ENCODE measurements around the gene GORASP2. TPM values are rescaled to one million over a fixed set of nuclear protein-coding genes. Genes with fewer than 3 reads are reported as not detected.
"Not testable (repeated sequence)": the region's sequence is repeated elsewhere in the genome, so short reads cannot be mapped to it uniquely, and the experiment has no call there.

The GORASP2 gene
- total RNA-seq, 4 donors from 2014 or later, result 53.9 to 67.0 (median 56.3) TPM

- H3K27ac ChIP-seq, result no peak overlapping the region
- no peak overlapping the region for H3K4me3 ChIP-seq
- no peak for TF ChIP-seq CTCF (IDR thresholded peaks at IDR 0.05 in 4 of 5, conservative IDR thresholded peaks at IDR 0.05 in 1 of 5)
- no peak for TF ChIP-seq POLR2A (IDR thresholded peaks at IDR 0.05)
- intact Hi-C loops (cut with DNase I; ENCODE audit: low total_unique reads) (no loop called here), in situ Hi-C loops (cut with MboI; ENCODE audit: low sequenced_read_pairs in 4 of 4) (no loop called here)
- no peaks in the 10 kb centered on the region for H3K27me3 ChIP-seq
- H3K36me3 ChIP-seq, result no peaks in the 10 kb centered on the region
- no peaks in the 10 kb centered on the region for H3K9me3 ChIP-seq
- no peaks in the 10 kb centered on the region for H3K4me1 ChIP-seq
- no peak for DNase-seq
- no peak for ATAC-seq
These were observed 11.1 kb upstream of the GORASP2 start for GRCh38 chr2:170917957-170918356.

DNA sequence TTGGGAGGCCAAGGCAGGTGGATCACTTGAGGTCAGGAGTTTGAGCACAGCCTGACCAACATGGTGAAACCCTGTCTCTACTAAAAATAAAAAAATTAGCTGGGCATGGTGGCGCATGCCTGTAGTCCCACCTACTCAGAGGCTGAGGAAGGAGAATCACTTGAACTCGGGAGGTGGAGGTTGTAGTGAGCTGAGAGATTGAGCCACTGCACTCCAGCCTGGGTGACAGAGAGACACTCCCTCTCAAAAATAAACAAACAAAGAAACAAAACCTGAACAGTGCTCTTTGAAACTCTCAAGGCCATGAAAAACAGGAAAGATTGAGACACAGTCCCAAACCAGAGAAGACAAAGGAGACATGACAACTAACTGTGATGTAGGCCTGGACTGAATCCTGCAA lies 7.2 kb upstream of the GORASP2 start:
- ATAC-seq; intact Hi-C loops (cut with DNase I; ENCODE audit: low total_unique reads); in situ Hi-C loops (cut with MboI; ENCODE audit: low sequenced_read_pairs in 4 of 4): not testable (repeated sequence)

GRCh38 chr2:170922634-170923494 lies 6.2 kb upstream of the GORASP2 start:
- ATAC-seq, result no peak
- DNase-seq, result no peak
- H3K4me3 ChIP-seq, result no peak overlapping the region
- H3K9me3 ChIP-seq, result no peaks in the 10 kb centered on the region
- TF ChIP-seq POLR2A (IDR thresholded peaks at IDR 0.05), result no peak
- TF ChIP-seq CTCF (IDR thresholded peaks at IDR 0.05 in 4 of 5, conservative IDR thresholded peaks at IDR 0.05 in 1 of 5), result no peak
- H3K36me3 ChIP-seq, result no peaks in the 10 kb centered on the region
- no peak overlapping the region for H3K27ac ChIP-seq
- no peaks in the 10 kb centered on the region for H3K27me3 ChIP-seq
- in situ Hi-C loops (cut with MboI; ENCODE audit: low sequenced_read_pairs in 4 of 4) (no loop called here), intact Hi-C loops (cut with DNase I; ENCODE audit: low total_unique reads) (no loop called here)
- H3K4me1 ChIP-seq, result no peaks in the 10 kb centered on the region

More for the DNA sequence above, 7.2 kb upstream of the GORASP2 start:
- not testable (repeated sequence) for H3K27ac ChIP-seq, H3K36me3 ChIP-seq, H3K4me3 ChIP-seq, H3K27me3 ChIP-seq, DNase-seq, H3K9me3 ChIP-seq, H3K4me1 ChIP-seq

DNA sequence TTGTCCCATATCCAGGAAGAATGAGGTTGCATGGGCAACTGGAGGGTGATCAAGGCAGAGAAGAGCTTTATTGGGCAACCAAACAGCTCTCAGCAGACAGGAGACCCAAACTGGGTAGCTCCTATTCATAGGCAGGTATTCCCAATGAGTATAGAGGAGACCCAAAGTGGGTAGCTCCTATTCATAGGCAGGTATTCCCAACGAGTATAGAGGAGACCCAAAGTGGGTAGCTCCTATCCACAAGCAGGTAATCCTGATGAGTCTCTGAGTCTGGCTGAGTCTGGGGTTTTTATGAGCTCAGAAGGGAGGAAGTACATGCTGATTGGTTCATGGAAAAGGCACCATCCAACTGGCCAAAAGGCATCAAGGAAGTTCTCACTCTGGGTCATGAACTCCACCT lies 5.3 kb upstream of the GORASP2 start:
- Histone ChIP-seq H3K27ac (no peak overlapping the region), H3K36me3 (no peaks in the 10 kb centered on the region), H3K9me3 (no peaks in the 10 kb centered on the region), H3K27me3 (no peaks in the 10 kb centered on the region), H3K4me1 (peaks cover 5 to 7% of the 10 kb centered on the region in 2 donors), H3K4me3 (no peak overlapping the region)
- TF ChIP-seq CTCF (IDR thresholded peaks at IDR 0.05 in 4 of 5, conservative IDR thresholded peaks at IDR 0.05 in 1 of 5), result no peak
- TF ChIP-seq POLR2A (IDR thresholded peaks at IDR 0.05), result no peak
- intact Hi-C loops (cut with DNase I; ENCODE audit: low total_unique reads) (no loop called here), in situ Hi-C loops (cut with MboI; ENCODE audit: low sequenced_read_pairs in 4 of 4) (no loop called here)
- no peak for DNase-seq
- no peak for ATAC-seq

GRCh38 chr2:170924969-170925368 lies 4.1 kb upstream of the GORASP2 start:
- no peak for DNase-seq
- Histone ChIP-seq H3K27ac (no peak overlapping the region), H3K4me3 (no peak overlapping the region), H3K27me3 (no peaks in the 10 kb centered on the region), H3K4me1 (peaks cover 5 to 7% of the 10 kb centered on the region in 2 donors), H3K36me3 (no peaks in the 10 kb centered on the region), H3K9me3 (no peaks in the 10 kb centered on the region)
- no peak for ATAC-seq
- in situ Hi-C loops (cut with MboI; ENCODE audit: low sequenced_read_pairs in 4 of 4) (loop anchor here in 2 of 4 donors (25.0 kb wide), 2 partner anchors 762 to 1338 kb away; partner anchors contain the start of genes DYNC1I2 (in 2 of the 2) and PPIG (in 1 of the 2)), intact Hi-C loops (cut with DNase I; ENCODE audit: low total_unique reads) (loop anchor here (5.0 kb wide), 1 partner anchor 762 kb away; the partner anchor contains the start of gene DYNC1I2)
- TF ChIP-seq CTCF (IDR thresholded peaks at IDR 0.05 in 4 of 5, conservative IDR thresholded peaks at IDR 0.05 in 1 of 5), result no peak
- TF ChIP-seq POLR2A (IDR thresholded peaks at IDR 0.05), result no peak

Measured in gastrocnemius medialis (tissue), 4 donors.